IMR-90 (cell line): ENCODE results near the gene ID2. TPM values are rescaled to one million over a fixed set of nuclear protein-coding genes. Genes with fewer than 3 reads are reported as not detected.

ENCODE experiments used
- ATAC-seq: fragments of 200-7000 bp; cut with Tn5 transposase; 2 replicates; pipeline ENCODE4 v1.9.1; 2020; ENCODE audit warnings: low read depth, mild to moderate bottlenecking, moderate library complexity
- BruUV-seq: library from RNA; stranded (reverse); fragments of 400-500 nt; replicated peaks from 2 replicates; lab custom pipeline; 2021; lab: Mats Ljungman, UMichigan
- CTCF ChIA-PET: fragments of 300-600 bp; formaldehyde crosslinking; extraction: SDS; loops from one replicate; lab custom pipeline; 2021; ENCODE audit warnings: antibody characterized with exemption; lab: Yijun Ruan, JAX
- POLR2A ChIA-PET: fragments of 300-600 bp; sonication (Branson Sonifier 250); formaldehyde crosslinking; loops from one replicate; lab custom pipeline; 2022; ENCODE audit warnings: antibody characterized with exemption; ENCODE audit not compliant: unreplicated experiment; lab: Charles Lee
- DNase-seq: peaks from one replicate; pipeline ENCODE4 v3.0.0; 2013
- H2AFZ ChIP-seq: replicated peaks from 2 replicates; pipeline ENCODE3; 2013; ENCODE audit warnings: low read length, mild to moderate bottlenecking; ENCODE audit not compliant: poor library complexity
- H2AK5ac ChIP-seq: 2 replicates; pipeline ENCODE4 v1.6.1; 2013; ENCODE audit warnings: low read depth, low read length, inconsistent platforms
- H2AK9ac ChIP-seq: replicated peaks from 2 replicates; pipeline ENCODE3; 2013; ENCODE audit warnings: mild to moderate bottlenecking, low read depth, low read length, moderate library complexity; ENCODE audit not compliant: poor library complexity
- H2BK120ac ChIP-seq: 2 replicates; pipeline ENCODE4 v1.6.1; 2013; ENCODE audit warnings: low read depth, low read length, inconsistent platforms
- H2BK15ac ChIP-seq: 3 replicates; pipeline ENCODE4 v1.6.1; 2013; ENCODE audit warnings: low read depth, low read length, inconsistent platforms
- H2BK20ac ChIP-seq: 2 replicates; pipeline ENCODE4 v1.6.1; 2013; ENCODE audit warnings: low read depth, mild to moderate bottlenecking, inconsistent platforms, low read length, moderate library complexity
- H2BK5ac ChIP-seq: 2 replicates; pipeline ENCODE4 v1.6.1; 2013; ENCODE audit warnings: mild to moderate bottlenecking, low read depth, low read length, inconsistent platforms; ENCODE audit not compliant: poor library complexity, severe bottlenecking
- H3K14ac ChIP-seq: replicated peaks from 2 replicates; pipeline ENCODE4 v1.6.1; 2013; ENCODE audit warnings: low read depth, low read length, inconsistent platforms
- H3K18ac ChIP-seq: 2 replicates; pipeline ENCODE4 v1.6.1; 2013; ENCODE audit warnings: low read depth, low read length, control low read depth
- H3K23ac ChIP-seq: 2 replicates; pipeline ENCODE4 v1.6.1; 2013; ENCODE audit warnings: low read depth, low read length, inconsistent platforms
- H3K27ac ChIP-seq: 2 replicates; pipeline ENCODE4 v1.5.1; 2013; ENCODE audit warnings: mild to moderate bottlenecking, control low read depth, low read length; ENCODE audit not compliant: insufficient read depth
- H3K27me3 ChIP-seq: 2 replicates; pipeline ENCODE4 v1.6.1; 2013; ENCODE audit warnings: low read length; ENCODE audit not compliant: control insufficient read depth, insufficient read depth
- H3K36me3 ChIP-seq: 2 replicates; pipeline ENCODE4 v1.6.1; 2013; ENCODE audit warnings: low read length, mixed read lengths; ENCODE audit not compliant: control insufficient read depth, insufficient read depth
- H3K4ac ChIP-seq: 2 replicates; pipeline ENCODE4 v1.6.1; 2013; ENCODE audit warnings: low read depth, low read length, inconsistent platforms
- H3K4me1 ChIP-seq: 2 replicates; pipeline ENCODE4 v1.6.1; 2013; ENCODE audit warnings: low read length, mixed read lengths; ENCODE audit not compliant: control insufficient read depth, insufficient read depth
- H3K4me2 ChIP-seq: 2 replicates; pipeline ENCODE4 v1.6.1; 2013; ENCODE audit warnings: low read depth, mild to moderate bottlenecking, control low read depth, low read length, moderate library complexity
- H3K4me3 ChIP-seq: 2 replicates; pipeline ENCODE4 v1.5.1; 2013; ENCODE audit warnings: low read depth, mild to moderate bottlenecking, control low read depth, low read length, moderate library complexity; ENCODE audit not compliant: insufficient read depth
- H3K56ac ChIP-seq: 2 replicates; pipeline ENCODE4 v1.6.1; 2013; ENCODE audit warnings: low read length, inconsistent platforms; ENCODE audit not compliant: insufficient read depth; ENCODE audit errors: extremely low read depth
- H3K79me1 ChIP-seq, 2 experiments: 2 replicates each; pipeline ENCODE4 v1.6.1; 2013; ENCODE audit warnings: low read length in 2 of 2, inconsistent platforms in 1 of 2, low read depth in 1 of 2
- H3K9ac ChIP-seq: 2 replicates; pipeline ENCODE4 v1.6.1; 2013; ENCODE audit warnings: low read depth, low read length, control low read depth
- H3K9me1 ChIP-seq: 2 replicates; pipeline ENCODE4 v1.6.1; 2013; ENCODE audit warnings: low read length, inconsistent platforms; ENCODE audit not compliant: insufficient read depth
- H3K9me3 ChIP-seq: 2 replicates; pipeline ENCODE4 v1.6.1; 2013; ENCODE audit warnings: low read length; ENCODE audit not compliant: control insufficient read depth, insufficient read depth
- H4K20me1 ChIP-seq: 2 replicates; pipeline ENCODE4 v1.6.1; 2013; ENCODE audit warnings: low read length, inconsistent platforms; ENCODE audit not compliant: insufficient read depth
- H4K5ac ChIP-seq: 2 replicates; pipeline ENCODE4 v1.6.1; 2013; ENCODE audit warnings: mild to moderate bottlenecking, low read depth, low read length, control low read depth
- H4K8ac ChIP-seq, 2 experiments: 2 replicates each; pipeline ENCODE4 v1.6.1; 2013; ENCODE audit warnings: low read depth in 2 of 2, low read length in 2 of 2, control low read depth in 1 of 2, inconsistent platforms in 1 of 2
- H4K91ac ChIP-seq: 2 replicates; pipeline ENCODE4 v1.6.1; 2013; ENCODE audit warnings: low read depth, low read length, inconsistent platforms; ENCODE audit not compliant: insufficient read depth
- MAFK ChIP-seq: IDR thresholded peaks from 2 replicates; pipeline ENCODE4 v1.6.1; 2012; ENCODE audit warnings: low read depth, low read length, improper control_type of control experiment
- NFE2L2 ChIP-seq: fragments of 150-350 bp; IDR thresholded peaks from 2 replicates; pipeline ENCODE4 v1.6.1; 2016; ENCODE audit warnings: low read depth, mild to moderate bottlenecking, low read length
- WGBS, 2 experiments: methylation state at CpG; one replicate each; pipeline versions ENCODE4 v1.1.5 to v1.1.7; 2013; ENCODE audit warnings: missing lambda C conversion rate in 2 of 2; ENCODE audit not compliant: insufficient read length in 1 of 2; ENCODE audit errors: extremely low coverage in 2 of 2; 5-methylcytosine and 5-hydroxymethylcytosine counted together
- dilution Hi-C: fragments of 300-500 bp; cut with HindIII; formaldehyde crosslinking; loops from one replicate; pipeline ENCODE4 v1.14.3; 2018; ENCODE audit warnings: low sequenced_read_pairs; ENCODE audit not compliant: unreplicated experiment
- in situ Hi-C: fragments of 300-500 bp; cut with MboI; formaldehyde crosslinking; loops from 3 replicates; pipeline ENCODE4 v1.14.3; 2019; ENCODE audit warnings: low sequenced_read_pairs, inconsistent platforms, mixed read lengths
- intact Hi-C: fragments of 100-400 bp; cut with micrococcal nuclease; formaldehyde crosslinking; loops from 2 replicates; pipeline ENCODE4 v1.10.0; 2022
- polyA plus RNA-seq, 3 experiments: library from polyadenylated mRNA; depleted of rRNA; stranded (reverse); fragments of >200 nt; gene quantifications; 2 replicates each; pipeline ENCODE4 v1.2.3, GENCODE V29; 2012; ENCODE audit warnings: low replicate concordance in 1 of 3
- total RNA-seq: library from RNA; depleted of rRNA; stranded (reverse); fragments of >200 nt; gene quantifications from 2 replicates; pipeline ENCODE4 v1.2.3, GENCODE V29; 2012
- TF ChIP-seq, protein P1 (sequence below): conservative IDR thresholded peaks from 2 replicates; pipeline ENCODE4 v1.5.1; 2012; ENCODE audit warnings: mild to moderate bottlenecking, low read depth, low read length, improper control_type of control experiment

The ID2 gene
- total and polyA plus RNA-seq, 2 of the 4 experiments (the other 2 are of a cell fraction), result 264 to 389 TPM

DNA sequence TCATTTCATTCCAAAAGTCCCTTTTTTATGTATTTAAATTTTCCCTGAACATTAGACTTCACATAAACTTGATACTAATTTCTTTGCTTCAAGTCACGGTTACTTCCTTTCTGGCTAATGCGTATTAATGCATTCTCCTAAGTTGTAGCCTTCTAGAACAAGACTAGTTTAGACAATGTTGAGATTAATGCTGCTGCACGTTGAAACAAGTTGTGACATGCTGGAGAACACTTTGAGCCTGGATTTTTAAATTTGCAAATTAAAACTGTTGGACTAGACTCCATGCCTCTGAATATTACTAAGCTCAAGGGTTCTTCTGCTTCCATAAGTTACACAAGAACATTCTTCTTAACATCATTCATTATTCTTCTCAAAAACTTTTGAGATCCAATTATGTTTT, 29.1 kb downstream of the ID2 start:
- DNase-seq (no peak), ATAC-seq (no peak)
- Histone ChIP-seq H3K9me1 (no peaks in the 10 kb centered on the region), H3K18ac (no peak overlapping the region), H2BK15ac (no peak overlapping the region), H4K5ac (no peak overlapping the region), H2BK120ac (no peak overlapping the region), H2AK5ac (no peak overlapping the region), H4K20me1 (no peaks in the 10 kb centered on the region), H2BK20ac (no peak overlapping the region), H3K9me3 (no peaks in the 10 kb centered on the region), H3K23ac (no peak overlapping the region), H3K9ac (no peak overlapping the region), H3K36me3 (no peaks in the 10 kb centered on the region), H3K79me1 (no peaks in the 10 kb centered on the region), H2BK5ac (no peak overlapping the region), H4K91ac (no peak overlapping the region), H3K4me2 (no peak overlapping the region), H3K27ac (no peak overlapping the region), H2AK9ac (no peak overlapping the region), H3K4me1 (no peaks in the 10 kb centered on the region), H3K4me3 (no peak overlapping the region), H3K4ac (no peak overlapping the region), H2AFZ (no peak overlapping the region), H3K27me3 (peaks cover 5% of the 10 kb centered on the region), H4K8ac (no peak overlapping the region), H3K14ac (no peak overlapping the region), H3K56ac (no peak overlapping the region)
- dilution Hi-C loops (no loop called here), intact Hi-C loops (no loop called here), in situ Hi-C loops (no loop called here)
- TF ChIP-seq, protein P1, sequence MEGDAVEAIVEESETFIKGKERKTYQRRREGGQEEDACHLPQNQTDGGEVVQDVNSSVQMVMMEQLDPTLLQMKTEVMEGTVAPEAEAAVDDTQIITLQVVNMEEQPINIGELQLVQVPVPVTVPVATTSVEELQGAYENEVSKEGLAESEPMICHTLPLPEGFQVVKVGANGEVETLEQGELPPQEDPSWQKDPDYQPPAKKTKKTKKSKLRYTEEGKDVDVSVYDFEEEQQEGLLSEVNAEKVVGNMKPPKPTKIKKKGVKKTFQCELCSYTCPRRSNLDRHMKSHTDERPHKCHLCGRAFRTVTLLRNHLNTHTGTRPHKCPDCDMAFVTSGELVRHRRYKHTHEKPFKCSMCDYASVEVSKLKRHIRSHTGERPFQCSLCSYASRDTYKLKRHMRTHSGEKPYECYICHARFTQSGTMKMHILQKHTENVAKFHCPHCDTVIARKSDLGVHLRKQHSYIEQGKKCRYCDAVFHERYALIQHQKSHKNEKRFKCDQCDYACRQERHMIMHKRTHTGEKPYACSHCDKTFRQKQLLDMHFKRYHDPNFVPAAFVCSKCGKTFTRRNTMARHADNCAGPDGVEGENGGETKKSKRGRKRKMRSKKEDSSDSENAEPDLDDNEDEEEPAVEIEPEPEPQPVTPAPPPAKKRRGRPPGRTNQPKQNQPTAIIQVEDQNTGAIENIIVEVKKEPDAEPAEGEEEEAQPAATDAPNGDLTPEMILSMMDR, result no peak
- TF ChIP-seq NFE2L2 (no peak), MAFK (no peak)
- ChIA-PET POLR2A (no interaction called here), CTCF (interaction anchor here (1.1 kb wide), 1 partner anchor 32 kb away, joined by 3 read pairs; no protein-coding TSS in a partner anchor)
- BruUV-seq, result no TSS peak
- no CpG with 5 or more reads among the region's 3 CpGs for WGBS, 2 experiments
